Colonic mucosa (tissue), 4 donors: ENCODE measurements around the gene ADGRG7. TPM values are rescaled to one million over a fixed set of nuclear protein-coding genes. Genes with fewer than 3 reads are reported as not detected.

Experiments used
- DNase-seq: peaks from one replicate; pipeline ENCODE4 v3.0.0-alpha.2; 2020
- H3K27ac ChIP-seq: fragments of 200-600 bp; one replicate; pipeline ENCODE4 v1.8.0; 2021
- H3K27me3 ChIP-seq: fragments of 200-600 bp; one replicate; pipeline ENCODE4 v1.8.0; 2021
- H3K36me3 ChIP-seq: fragments of 200-600 bp; one replicate; pipeline ENCODE4 v1.8.0; 2021
- H3K4me1 ChIP-seq: fragments of 200-600 bp; one replicate; pipeline ENCODE4 v1.8.0; 2021; ENCODE audit warnings: mild to moderate bottlenecking
- H3K4me3 ChIP-seq: fragments of 200-600 bp; one replicate; pipeline ENCODE4 v1.8.0; 2021
- H3K9ac ChIP-seq, 2 donors: one replicate each; pipeline ENCODE4 v1.7.0; 2013; ENCODE audit warnings: control low read depth in 2 of 2, low read depth in 2 of 2, low read length in 2 of 2
- H3K9me3 ChIP-seq: fragments of 200-600 bp; one replicate; pipeline ENCODE4 v1.8.0; 2021
- CTCF ChIP-seq: fragments of 200-600 bp; IDR thresholded peaks from one replicate; pipeline ENCODE4 v1.8.0; 2022; ENCODE audit warnings: antibody characterized with exemption, mild to moderate bottlenecking
- intact Hi-C: fragments of 100-400 bp; cut with DNase I; formaldehyde crosslinking; loops from one replicate; pipeline ENCODE4 v1.14.1; 2022
- total RNA-seq, 2 donors: library from RNA; stranded (reverse); fragmentation: NEBNext Ultra II Directional in 1 of 2; extraction: Animal tissue kit (Norgen Biotek cat#: 25700) in 1 of 2; gene quantifications; one replicate each; pipeline ENCODE4 v1.2.1, GENCODE V29; 2021
- donor health status: healthy.
- donor health status: DM: no; HTN: no; CAD: no.
- donor health status: DM: no; HTN: no; CAD: no.

The ADGRG7 gene
- total RNA-seq, 2 donors from 2014 or later: 3.2 to 13.4 TPM

GRCh38 chr3:100602506-100603444 is 6.6 kb upstream of the ADGRG7 start:
- H3K27ac ChIP-seq: peak overlapping the region; percentile 46
- TF ChIP-seq CTCF: no peak
- no peaks in the 10 kb centered on the region for H3K27me3 ChIP-seq
- DNase-seq: no peak
- no peaks in the 10 kb centered on the region for H3K4me1 ChIP-seq
- H3K36me3 ChIP-seq: no peaks in the 10 kb centered on the region
- intact Hi-C loops: no loop called here
- H3K9me3 ChIP-seq: no peaks in the 10 kb centered on the region
- no peak overlapping the region for H3K4me3 ChIP-seq
- H3K9ac ChIP-seq: no peak overlapping the region

- H3K27ac ChIP-seq: peak overlapping the region; percentile 46
- intact Hi-C loops: no loop called here
- TF ChIP-seq CTCF: no peak
- no peaks in the 10 kb centered on the region for H3K27me3 ChIP-seq
- H3K9me3 ChIP-seq: no peaks in the 10 kb centered on the region
- H3K4me3 ChIP-seq: no peak overlapping the region
- H3K4me1 ChIP-seq: no peaks in the 10 kb centered on the region
- no peaks in the 10 kb centered on the region for H3K36me3 ChIP-seq
- no peak overlapping the region for H3K9ac ChIP-seq
- no peak for DNase-seq
Observed at GRCh38 chr3:100603469-100603868, 5.9 kb upstream of the ADGRG7 start.

- Histone ChIP-seq H3K27me3 (no peaks in the 10 kb centered on the region), H3K9me3 (no peaks in the 10 kb centered on the region), H3K4me1 (no peaks in the 10 kb centered on the region), H3K27ac (no peak overlapping the region), H3K9ac (no peak overlapping the region), H3K36me3 (no peaks in the 10 kb centered on the region), H3K4me3 (no peak overlapping the region)
- intact Hi-C loops: no loop called here
- TF ChIP-seq CTCF: no peak
- no peak for DNase-seq
Observed at GRCh38 chr3:100605358-100605757, 4.0 kb upstream of the ADGRG7 start.

- Histone ChIP-seq H3K9me3 (no peaks in the 10 kb centered on the region), H3K4me1 (no peaks in the 10 kb centered on the region), H3K9ac (no peak overlapping the region), H3K36me3 (no peaks in the 10 kb centered on the region), H3K27ac (no peak overlapping the region), H3K27me3 (no peaks in the 10 kb centered on the region), H3K4me3 (no peak overlapping the region)
- no peak for DNase-seq
- intact Hi-C loops: no loop called here
- TF ChIP-seq CTCF: no peak
Observed at GRCh38 chr3:100606894-100607512, 2.4 kb upstream of the ADGRG7 start.

GRCh38 chr3:100609963-100610362 is 562 bp downstream of the ADGRG7 start:
- TF ChIP-seq CTCF: no peak
- DNase-seq: no peak
- no peak overlapping the region for H3K9ac ChIP-seq
- peak overlapping the region; percentile 35 for H3K27ac ChIP-seq
- H3K9me3 ChIP-seq: no peaks in the 10 kb centered on the region
- intact Hi-C loops: no loop called here
- H3K27me3 ChIP-seq: no peaks in the 10 kb centered on the region
- H3K36me3 ChIP-seq: no peaks in the 10 kb centered on the region
- H3K4me1 ChIP-seq: no peaks in the 10 kb centered on the region
- H3K4me3 ChIP-seq: no peak overlapping the region
